ENCODE results near the gene PRDM16. TPM values are rescaled to one million over a fixed set of nuclear protein-coding genes. Genes with fewer than 3 reads are reported as not detected.

Gene PRDM16
- total and polyA plus RNA-seq, 2 experiments from 2014 or later: 41.8 to 55.8 TPM

GRCh38 chr1:3368711-3369445 is 299.9 kb downstream of the PRDM16 start:
- H3K27ac ChIP-seq: no peak overlapping the region
- H3K27me3 ChIP-seq: no peaks in the 10 kb centered on the region
- DNase-seq (ENCODE audit: low read depth in 1 of 2, low spot score in 1 of 2): peak in 1 of 2 donors; percentile 5
- H3K9me3 ChIP-seq (ENCODE audit: low read depth): no peaks in the 10 kb centered on the region
- peaks cover 46% of the 10 kb centered on the region for H3K4me1 ChIP-seq (ENCODE audit: low read depth)
- H3K36me3 ChIP-seq: no peaks in the 10 kb centered on the region
- TF ChIP-seq, protein P1, sequence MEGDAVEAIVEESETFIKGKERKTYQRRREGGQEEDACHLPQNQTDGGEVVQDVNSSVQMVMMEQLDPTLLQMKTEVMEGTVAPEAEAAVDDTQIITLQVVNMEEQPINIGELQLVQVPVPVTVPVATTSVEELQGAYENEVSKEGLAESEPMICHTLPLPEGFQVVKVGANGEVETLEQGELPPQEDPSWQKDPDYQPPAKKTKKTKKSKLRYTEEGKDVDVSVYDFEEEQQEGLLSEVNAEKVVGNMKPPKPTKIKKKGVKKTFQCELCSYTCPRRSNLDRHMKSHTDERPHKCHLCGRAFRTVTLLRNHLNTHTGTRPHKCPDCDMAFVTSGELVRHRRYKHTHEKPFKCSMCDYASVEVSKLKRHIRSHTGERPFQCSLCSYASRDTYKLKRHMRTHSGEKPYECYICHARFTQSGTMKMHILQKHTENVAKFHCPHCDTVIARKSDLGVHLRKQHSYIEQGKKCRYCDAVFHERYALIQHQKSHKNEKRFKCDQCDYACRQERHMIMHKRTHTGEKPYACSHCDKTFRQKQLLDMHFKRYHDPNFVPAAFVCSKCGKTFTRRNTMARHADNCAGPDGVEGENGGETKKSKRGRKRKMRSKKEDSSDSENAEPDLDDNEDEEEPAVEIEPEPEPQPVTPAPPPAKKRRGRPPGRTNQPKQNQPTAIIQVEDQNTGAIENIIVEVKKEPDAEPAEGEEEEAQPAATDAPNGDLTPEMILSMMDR (IDR thresholded peaks at IDR 0.05; ENCODE audit: low read depth, low read length): no peak
- H3K4me3 ChIP-seq: no peak overlapping the region

- Histone ChIP-seq H3K27me3 (no peaks in the 10 kb centered on the region), H3K9me3 (ENCODE audit: low read depth) (no peaks in the 10 kb centered on the region), H3K36me3 (no peaks in the 10 kb centered on the region), H3K4me1 (ENCODE audit: low read depth) (peaks cover 41% of the 10 kb centered on the region), H3K4me3 (no peak overlapping the region), H3K27ac (no peak overlapping the region)
- DNase-seq (ENCODE audit: low read depth in 1 of 2, low spot score in 1 of 2): peak in 1 of 2 donors; percentile 75
- TF ChIP-seq, protein P1 (IDR thresholded peaks at IDR 0.05; ENCODE audit: low read depth, low read length): no peak
Measured at GRCh38 chr1:3369446-3370076, 300.6 kb downstream of the PRDM16 start.

DNA sequence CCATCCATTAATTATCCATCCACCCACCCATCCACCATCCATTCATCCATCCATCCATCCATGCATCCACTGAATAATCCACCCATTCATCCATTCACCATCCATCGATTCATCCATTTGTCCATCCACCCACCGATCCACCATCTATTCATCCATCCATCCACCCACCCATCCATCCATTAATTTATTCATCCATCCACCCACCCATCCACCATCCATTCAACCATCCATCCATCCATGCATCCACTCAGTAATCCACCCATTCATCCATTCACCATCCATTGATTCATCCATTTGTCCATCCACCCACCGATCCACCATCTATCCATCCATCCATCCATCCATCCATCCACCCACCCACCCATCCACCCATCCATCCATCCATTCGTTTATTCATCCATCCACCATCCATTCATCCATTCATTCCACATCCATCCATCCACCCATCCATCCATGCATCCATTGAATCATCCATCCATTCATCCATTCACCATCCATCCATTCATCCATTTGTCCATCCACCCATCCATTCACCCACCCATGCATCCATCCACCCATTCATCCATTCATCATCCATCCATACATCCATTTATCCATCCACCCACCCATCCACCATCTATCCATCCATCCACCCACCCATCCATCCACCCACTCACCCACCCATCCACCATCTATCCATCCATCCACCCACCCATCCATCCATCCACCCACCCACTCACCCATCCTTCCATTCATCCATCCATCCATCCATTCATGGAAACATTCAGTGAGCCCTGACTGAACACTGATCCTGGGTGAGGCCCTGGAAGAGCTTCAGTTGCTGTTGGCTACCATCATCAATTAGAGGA is 302.1 kb downstream of the PRDM16 start:
- no peak overlapping the region for H3K4me3 ChIP-seq
- no peaks in the 10 kb centered on the region for H3K36me3 ChIP-seq
- DNase-seq (ENCODE audit: low read depth in 1 of 2, low spot score in 1 of 2): no peak
- peaks cover 26% of the 10 kb centered on the region for H3K4me1 ChIP-seq (ENCODE audit: low read depth)
- no peaks in the 10 kb centered on the region for H3K27me3 ChIP-seq
- no peaks in the 10 kb centered on the region for H3K9me3 ChIP-seq (ENCODE audit: low read depth)
- TF ChIP-seq, protein P1 (IDR thresholded peaks at IDR 0.05; ENCODE audit: low read depth, low read length): no peak
- H3K27ac ChIP-seq: no peak overlapping the region

GRCh38 chr1:3372317-3372716 is 303.3 kb downstream of the PRDM16 start:
- TF ChIP-seq, protein P1 (IDR thresholded peaks at IDR 0.05; ENCODE audit: low read depth, low read length): no peak
- no peaks in the 10 kb centered on the region for H3K27me3 ChIP-seq
- H3K9me3 ChIP-seq (ENCODE audit: low read depth): no peaks in the 10 kb centered on the region
- no peak overlapping the region for H3K4me3 ChIP-seq
- H3K27ac ChIP-seq: no peak overlapping the region
- H3K4me1 ChIP-seq (ENCODE audit: low read depth): peaks cover 15% of the 10 kb centered on the region
- DNase-seq (ENCODE audit: low read depth in 1 of 2, low spot score in 1 of 2): no peak
- H3K36me3 ChIP-seq: no peaks in the 10 kb centered on the region

DNA sequence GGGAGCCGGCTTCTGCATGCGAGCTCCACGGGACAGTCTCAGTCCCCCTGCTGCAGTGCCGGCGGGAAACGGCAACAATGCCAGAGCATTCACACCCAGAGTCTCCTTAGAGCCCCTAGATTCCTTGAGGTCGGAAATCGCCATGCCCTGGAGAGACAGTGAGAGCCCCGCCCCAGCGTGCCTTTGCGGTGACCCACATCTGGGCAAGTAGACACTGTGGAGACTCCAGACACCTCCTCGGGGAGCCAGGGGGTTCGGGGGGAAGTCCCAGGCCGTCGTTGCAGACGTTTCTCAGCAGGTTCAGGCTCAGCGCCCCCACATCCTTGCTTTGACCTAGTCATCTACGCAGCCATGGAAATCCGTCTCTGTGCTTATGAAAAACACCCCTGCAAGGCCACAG is 304.2 kb downstream of the PRDM16 start:
- H3K27me3 ChIP-seq: no peaks in the 10 kb centered on the region
- H3K27ac ChIP-seq: no peak overlapping the region
- TF ChIP-seq, protein P1 (IDR thresholded peaks at IDR 0.05; ENCODE audit: low read depth, low read length): no peak
- no peak overlapping the region for H3K4me3 ChIP-seq
- no peaks in the 10 kb centered on the region for H3K36me3 ChIP-seq
- no peak for DNase-seq (ENCODE audit: low read depth in 1 of 2, low spot score in 1 of 2)
- H3K4me1 ChIP-seq (ENCODE audit: low read depth): peaks cover 8% of the 10 kb centered on the region
- no peaks in the 10 kb centered on the region for H3K9me3 ChIP-seq (ENCODE audit: low read depth)

All from cardiac muscle cell (in vitro differentiated cells and primary cell).